SK-N-SH (cell line): ENCODE results near the gene CYP11A1. TPM values are rescaled to one million over a fixed set of nuclear protein-coding genes. Genes with fewer than 3 reads are reported as not detected.
"Not testable (repeated sequence)": the region's sequence is repeated elsewhere in the genome, so short reads cannot be mapped to it uniquely, and the experiment has no call there.

Experiments
- CTCF ChIA-PET: fragments of 300-600, 350-600 bp; formaldehyde crosslinking; extraction: SDS; loops from one replicate; lab custom pipeline; 2021; lab: Yijun Ruan, JAX
- POLR2A ChIA-PET: fragments of 350-600 bp; sonication (Branson Sonifier 250); formaldehyde crosslinking; extraction: SDS; loops from one replicate; lab custom pipeline; 2020; ENCODE audit warnings: antibody characterized with exemption, inconsistent platforms; lab: Yijun Ruan, JAX
- DNase-seq: peaks from one replicate; pipeline ENCODE4 v3.0.0; 2012
- H2AFZ ChIP-seq: fragments of 200-600 bp; sonication (generic); 2 replicates; pipeline ENCODE4 v1.8.1; 2016; ENCODE audit warnings: antibody characterized with exemption, mild to moderate bottlenecking, low read depth
- H3F3A ChIP-seq: fragments of 200-600 bp; sonication (generic); replicated peaks from 2 replicates; pipeline ENCODE3; 2016; ENCODE audit warnings: antibody characterized with exemption, mild to moderate bottlenecking; ENCODE audit not compliant: insufficient read depth
- H3K27ac ChIP-seq, 2 experiments: fragments of 200-500 bp in 1 of 2; fragments of 200-600 bp in 1 of 2; sonication (Bioruptor generic) in 1 of 2; sonication (generic), shearing (Covaris generic) in 1 of 2; 2 replicates each; pipeline versions ENCODE4 v1.5.1 to v1.6.1; 2014 to 2016; ENCODE audit warnings: low read depth in 2 of 2, inconsistent platforms in 1 of 2, low read length in 1 of 2, mild to moderate bottlenecking in 1 of 2, mixed read lengths in 1 of 2
- H3K27me3 ChIP-seq: fragments of 200-600 bp; sonication (generic), shearing (Covaris generic); 2 replicates; pipeline ENCODE4 v1.6.1; 2016; ENCODE audit warnings: mixed run types; ENCODE audit not compliant: insufficient read depth
- H3K36me3 ChIP-seq, 2 experiments: fragments of 200-500 bp in 1 of 2; fragments of 200-600 bp in 1 of 2; sonication (Bioruptor generic) in 1 of 2; sonication (generic) in 1 of 2; replicated peaks in 1 of 2; 2 replicates each; pipeline versions ENCODE3 to v1.5.1; 2014 to 2016; ENCODE audit warnings: low read length in 1 of 2, mild to moderate bottlenecking in 1 of 2; ENCODE audit not compliant: insufficient read depth in 2 of 2, control insufficient read depth in 1 of 2
- H3K4me1 ChIP-seq, 2 experiments: fragments of 200-500 bp in 1 of 2; fragments of 200-600 bp in 1 of 2; sonication (Bioruptor generic) in 1 of 2; sonication (generic), shearing (Covaris generic) in 1 of 2; 2 replicates each; pipeline versions ENCODE4 v1.5.1 to v1.6.1; 2014 to 2016; ENCODE audit warnings: low read depth in 1 of 2, low read length in 1 of 2, mixed run types in 1 of 2; ENCODE audit not compliant: insufficient read depth in 2 of 2, control insufficient read depth in 1 of 2
- H3K4me2 ChIP-seq: fragments of 200-600 bp; sonication (generic), shearing (Covaris generic); 2 replicates; pipeline ENCODE4 v1.6.1; 2017; ENCODE audit warnings: mixed run types
- H3K4me3 ChIP-seq, 2 experiments: fragments of 200-500 bp in 1 of 2; fragments of 200-600 bp in 1 of 2; sonication (Bioruptor generic) in 1 of 2; sonication (generic), shearing (Covaris generic) in 1 of 2; 2 replicates each; pipeline versions ENCODE4 v1.5.1 to v1.8.1; 2014 to 2016; ENCODE audit warnings: low read depth in 2 of 2, inconsistent platforms in 1 of 2, low read length in 1 of 2, mild to moderate bottlenecking in 1 of 2, mixed read lengths in 1 of 2, moderate library complexity in 1 of 2
- H3K79me2 ChIP-seq: fragments of 200-600 bp; sonication (generic); 2 replicates; pipeline ENCODE4 v1.8.1; 2017; ENCODE audit warnings: mild to moderate bottlenecking; ENCODE audit not compliant: insufficient read depth
- H3K9ac ChIP-seq: fragments of 200-600 bp; sonication (generic); 2 replicates; pipeline ENCODE4 v1.6.1; 2017; ENCODE audit warnings: mixed run types
- H3K9me2 ChIP-seq: fragments of 200-600 bp; sonication (generic); 2 replicates; pipeline ENCODE4 v1.6.1; 2017; ENCODE audit warnings: mixed run types
- H3K9me3 ChIP-seq: fragments of 200-600 bp; sonication (generic); 2 replicates; pipeline ENCODE4 v1.6.1; 2017; ENCODE audit warnings: mixed run types, mild to moderate bottlenecking, moderate library complexity
- H4K20me1 ChIP-seq: fragments of 200-600 bp; sonication (generic); 2 replicates; pipeline ENCODE4 v1.6.1; 2017; ENCODE audit warnings: mild to moderate bottlenecking, mixed run types; ENCODE audit not compliant: insufficient read depth
- ELF1 ChIP-seq: IDR thresholded peaks from 2 replicates; pipeline ENCODE4 v1.4.0; 2012
- EP300 ChIP-seq, 2 experiments: IDR thresholded peaks; 2 replicates each; pipeline versions ENCODE4 v1.4.0 to v1.6.1; 2012; ENCODE audit warnings: borderline replicate concordance in 1 of 2, low read depth in 1 of 2, low read length in 1 of 2
- EZH2phosphoT487 ChIP-seq: fragments of 200-600 bp; sonication (generic); IDR thresholded peaks from 2 replicates; pipeline ENCODE4 v1.6.1; 2017; ENCODE audit warnings: low read depth, mixed run types, mild to moderate bottlenecking, antibody characterized with exemption, moderate library complexity, borderline replicate concordance
- FOXM1 ChIP-seq: IDR thresholded peaks from 2 replicates; pipeline ENCODE4 v1.4.0; 2012; ENCODE audit warnings: low read depth, mild to moderate bottlenecking
- GABPA ChIP-seq: IDR thresholded peaks from 2 replicates; pipeline ENCODE4 v1.4.0; 2012; ENCODE audit warnings: low read depth, mild to moderate bottlenecking
- GATA2 ChIP-seq: sonication (generic); formaldehyde crosslinking; IDR thresholded peaks from 2 replicates; pipeline ENCODE4 v1.5.0; 2020; ENCODE audit warnings: mild to moderate bottlenecking, missing genetic modification reagents
- IRF3 ChIP-seq: fragments of 150-350 bp; IDR thresholded peaks from 2 replicates; pipeline ENCODE4 v1.6.1; 2016; ENCODE audit warnings: mild to moderate bottlenecking, low read depth, low read length
- MAX ChIP-seq: IDR thresholded peaks from 2 replicates; pipeline ENCODE4 v1.4.0; 2012; ENCODE audit warnings: low read depth
- MXI1 ChIP-seq: IDR thresholded peaks from 2 replicates; pipeline ENCODE4 v1.6.1; 2012; ENCODE audit warnings: mild to moderate bottlenecking, low read depth, low read length, improper control_type of control experiment
- PBX3 ChIP-seq: IDR thresholded peaks from 2 replicates; pipeline ENCODE4; 2012
- POLR2AphosphoS5 ChIP-seq: IDR thresholded peaks from 2 replicates; pipeline ENCODE4 v1.6.1; 2012; ENCODE audit warnings: low read depth, low read length
- RAD21 ChIP-seq: IDR thresholded peaks from 2 replicates; pipeline ENCODE4 v1.6.1; 2012; ENCODE audit warnings: mild to moderate bottlenecking, low read length
- RCOR1 ChIP-seq: fragments of 150-350 bp; IDR thresholded peaks from 2 replicates; pipeline ENCODE4 v1.6.1; 2017; ENCODE audit warnings: antibody characterized with exemption, low read length
- TAF1 ChIP-seq: IDR thresholded peaks from 2 replicates; pipeline ENCODE4 v1.6.1; 2012; ENCODE audit warnings: low read depth, mild to moderate bottlenecking, low read length, moderate library complexity, borderline replicate concordance
- WGBS: methylation state at CpG from one replicate; pipeline ENCODE4 v1.1.6; 2017; ENCODE audit warnings: low lambda C conversion rate; 5-methylcytosine and 5-hydroxymethylcytosine counted together
- polyA plus RNA-seq, 3 experiments: library from polyadenylated mRNA; depleted of rRNA; stranded (reverse); fragments of >200 nt; gene quantifications; 2 replicates each; pipeline ENCODE4 v1.2.3, GENCODE V29; 2012

Gene CYP11A1
- polyA plus RNA-seq, 1 of the 3 experiments (the other 2 are of a cell fraction): 0.08 TPM

GRCh38 chr15:74364936-74365597 is 2.4 kb downstream of the CYP11A1 start (continued):
- no peak for TF ChIP-seq RAD21
- TF ChIP-seq FOXM1: no peak
- TF ChIP-seq PBX3: no peak
- TF ChIP-seq GATA2: no peak
- no peak for TF ChIP-seq POLR2AphosphoS5
- TF ChIP-seq ELF1: no peak
- no peak for TF ChIP-seq EZH2phosphoT487
- TF ChIP-seq TAF1: no peak
- TF ChIP-seq MXI1: no peak
- TF ChIP-seq, all 33 proteins: peak for 0

GRCh38 chr15:74362482-74362881 is 5.0 kb downstream of the CYP11A1 start:
- Histone ChIP-seq H3K9me3 (no peaks in the 10 kb centered on the region), H2AFZ (no peak overlapping the region), H3K9ac (no peak overlapping the region), H3K36me3 (no peaks in the 10 kb centered on the region), H3K4me3 (no peak overlapping the region), H3K27me3 (0 out of 2 replicates have a peak, but pooled peaks cover 9% of the 10 kb centered on the region), H4K20me1 (no peaks in the 10 kb centered on the region), H3K4me1 (no peaks in the 10 kb centered on the region), H3F3A (no peaks in the 10 kb centered on the region), H3K9me2 (no peaks in the 10 kb centered on the region), H3K79me2 (no peaks in the 10 kb centered on the region), H3K4me2 (no peak overlapping the region), H3K27ac (no peak overlapping the region)
- 19% methylated on average over 1 of the region's 1 CpG for WGBS
- POLR2A ChIA-PET: no interaction called here
- CTCF ChIA-PET: interaction anchor here (1.0 to 5.0 kb wide), 3 partner anchors 12 to 270 kb away, joined by 3 to 28 read pairs (median 3); no protein-coding TSS in a partner anchor
- TF ChIP-seq MAX (no peak), GABPA (no peak), TAF1 (no peak), IRF3 (no peak), RCOR1 (no peak), EP300 (IDR thresholded peaks at IDR 0.05; ENCODE audit: borderline replicate concordance in 1 of 2, low read depth in 1 of 2, low read length in 1 of 2) (no peak)
- DNase-seq: no peak

- H3K36me3 ChIP-seq, H3F3A ChIP-seq, H3K9me3 ChIP-seq, H3K27ac ChIP-seq, H3K4me3 ChIP-seq, H3K4me2 ChIP-seq, H3K9ac ChIP-seq, H3K79me2 ChIP-seq, POLR2A ChIA-PET, H4K20me1 ChIP-seq, H2AFZ ChIP-seq, DNase-seq, H3K9me2 ChIP-seq, H3K4me1 ChIP-seq: not testable (repeated sequence)
- WGBS: 52% methylated on average over 1 of the region's 1 CpG
- CTCF ChIA-PET: interaction anchor here (0.6 to 5.0 kb wide), 4 partner anchors 14 to 244 kb away, joined by 3 to 28 read pairs (median 4); no protein-coding TSS in a partner anchor
- peaks cover 10% of the 10 kb centered on the region; the same call in 1 of the 2 replicates for H3K27me3 ChIP-seq
Measured at GRCh38 chr15:74360855-74361254, 6.6 kb downstream of the CYP11A1 start.

- CTCF ChIA-PET: interaction anchor here (5.0 kb wide), 1 partner anchor 15 kb away, joined by 28 read pairs; no protein-coding TSS in a partner anchor
- H3K9me3 ChIP-seq, H4K20me1 ChIP-seq, H3K4me2 ChIP-seq, H3K36me3 ChIP-seq, H3K4me3 ChIP-seq, DNase-seq, H3K9ac ChIP-seq, H3K79me2 ChIP-seq, H3F3A ChIP-seq, H2AFZ ChIP-seq, H3K27ac ChIP-seq, H3K9me2 ChIP-seq, POLR2A ChIA-PET, H3K4me1 ChIP-seq: not testable (repeated sequence)
- 46% methylated on average over 6 of the region's 6 CpGs for WGBS
- H3K27me3 ChIP-seq: peaks cover 15% of the 10 kb centered on the region; the same call in 1 of the 2 replicates
Measured at GRCh38 chr15:74359376-74359775, 8.1 kb downstream of the CYP11A1 start.
